ENCODE results near the gene ADAMTSL4.

- TF ChIP-seq CTCF (IDR thresholded peaks at IDR 0.05; ENCODE audit: insufficient read depth, low read depth, low read length) = no peak
- TF ChIP-seq EZH2 (IDR thresholded peaks at IDR 0.05; ENCODE audit: insufficient read depth, low read length) = no peak
Observed at GRCh38 chr1:150543500-150544143, 5.6 kb upstream of the ADAMTSL4 start.

Data from astrocyte (in vitro differentiated cells and primary cell).